WTC11 (cell line): Measurements from ENCODE around the gene ANKRD29.

Experiments
- ATF2 ChIP-seq: sonication (generic); formaldehyde crosslinking; IDR thresholded peaks from 2 replicates; pipeline ENCODE4 v1.8.1; 2022; ENCODE audit warnings: low read depth, missing genetic modification reagents, borderline replicate concordance
- ATF3 ChIP-seq: sonication (generic); formaldehyde crosslinking; conservative IDR thresholded peaks from 2 replicates; pipeline ENCODE4 v1.8.1; 2022; ENCODE audit warnings: mild to moderate bottlenecking, missing genetic modification reagents
- CREB1 ChIP-seq: sonication (generic); formaldehyde crosslinking; IDR thresholded peaks from 2 replicates; pipeline ENCODE4 v1.8.0; 2023; ENCODE audit warnings: mild to moderate bottlenecking, missing genetic modification reagents
- CTCF ChIP-seq: fragments of 200-600 bp; IDR thresholded peaks from 2 replicates; pipeline ENCODE4 v1.8.0; 2022; ENCODE audit warnings: antibody characterized with exemption
- IRF2 ChIP-seq: sonication (generic); formaldehyde crosslinking; IDR thresholded peaks from 2 replicates; pipeline ENCODE4 v1.8.0; 2022; ENCODE audit warnings: low read depth, missing genetic modification reagents, borderline replicate concordance
- MAX ChIP-seq: sonication (generic); formaldehyde crosslinking; IDR thresholded peaks from 2 replicates; pipeline ENCODE4 v1.8.0; 2022; ENCODE audit warnings: mild to moderate bottlenecking, missing genetic modification reagents
- MYBL2 ChIP-seq: sonication (generic); formaldehyde crosslinking; IDR thresholded peaks from 2 replicates; pipeline ENCODE4 v1.8.1; 2023; ENCODE audit warnings: mild to moderate bottlenecking, moderate library complexity, missing genetic modification reagents
- STAT6 ChIP-seq: sonication (generic); formaldehyde crosslinking; conservative IDR thresholded peaks from 2 replicates; pipeline ENCODE4 v1.8.1; 2023; ENCODE audit warnings: mild to moderate bottlenecking, low read depth, missing genetic modification reagents, moderate library complexity
- ZNF281 ChIP-seq: sonication (generic); formaldehyde crosslinking; IDR thresholded peaks from 2 replicates; pipeline ENCODE4 v1.8.0; 2023; ENCODE audit warnings: mild to moderate bottlenecking, missing genetic modification reagents
- ZNF396 ChIP-seq: fragments of 250-450 bp; sonication (Bioruptor Pico); IDR thresholded peaks from 2 replicates; pipeline ENCODE4 v1.8.0; 2021; ENCODE audit warnings: mild to moderate bottlenecking, moderate library complexity, borderline replicate concordance

GRCh38 chr18:23710946-23711345, 48.2 kb upstream of the ANKRD29 start:
- TF ChIP-seq ATF3: no peak
- no peak for TF ChIP-seq CTCF
- TF ChIP-seq ZNF396 (CRISPR knock-in tag): no peak
- no peak for TF ChIP-seq IRF2
- no peak for TF ChIP-seq ATF2 (CRISPR knock-in tag)
- no peak for TF ChIP-seq STAT6 (CRISPR knock-in tag)
- TF ChIP-seq MAX (CRISPR knock-in tag): no peak
- TF ChIP-seq CREB1: no peak
- no peak for TF ChIP-seq MYBL2 (CRISPR knock-in tag)
- no peak for TF ChIP-seq ZNF281 (CRISPR knock-in tag)
